K562 treated with DMSO at 1 percent for 24 hours (cell line): ENCODE measurements around the gene LCP2. TPM values are rescaled to one million over a fixed set of nuclear protein-coding genes. Genes with fewer than 3 reads are reported as not detected.

Experiments used
- total RNA-seq: library from RNA; unstranded; fragments of 300-600 nt; gene quantifications from 2 replicates; pipeline ENCODE4 v1.2.3, GENCODE V29; 2022; ENCODE audit warnings: low read depth; ENCODE audit not compliant: insufficient read depth

The LCP2 gene
- 18.3 and 21.6 TPM in 2 replicates for total RNA-seq

DNA sequence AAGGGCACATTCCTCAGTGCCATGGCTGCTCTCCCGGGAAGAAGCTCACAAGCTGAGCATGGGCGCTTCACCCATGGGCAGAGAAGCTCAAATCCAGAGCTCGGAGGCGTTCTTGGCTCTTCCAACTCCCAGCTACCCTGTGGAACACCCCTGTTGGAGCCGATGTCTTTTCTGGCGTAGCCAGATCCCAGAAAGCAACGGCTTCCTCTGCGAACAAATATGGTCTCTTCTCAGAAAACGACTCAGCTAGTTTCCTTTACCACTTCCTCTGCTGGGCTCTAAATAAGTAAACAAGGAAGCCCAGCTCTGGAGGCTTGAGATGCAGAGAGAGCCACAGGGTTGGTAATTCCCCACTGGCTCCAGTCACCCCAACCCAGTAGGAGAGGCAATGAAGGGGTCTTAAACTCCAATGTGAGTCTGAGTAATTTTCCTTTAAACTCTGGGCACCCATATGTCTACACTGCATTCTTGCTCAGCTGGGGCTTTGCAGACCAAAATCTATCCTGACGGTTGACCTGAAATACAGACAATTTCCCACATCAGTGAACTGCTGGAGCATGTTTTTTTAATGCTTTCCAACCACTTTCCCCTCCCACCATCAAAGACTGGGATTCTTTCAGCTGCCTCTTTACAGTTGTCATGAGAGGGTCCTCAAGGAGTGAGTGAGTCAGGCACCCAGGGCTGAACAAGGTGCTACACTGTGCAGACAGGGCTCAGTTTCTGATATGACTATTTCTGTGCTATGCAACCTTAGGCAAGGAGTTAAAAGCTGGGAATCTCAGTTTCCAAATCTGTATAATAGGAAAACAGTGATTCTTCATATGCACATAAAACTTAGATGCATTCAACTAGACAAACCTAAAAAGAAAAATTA lies at the start of gene LCP2:
TSS of gene LCP2 (minus strand) at position 189 of the 874 bp plus-strand sequence. CDS start at position 23, 166 bp downstream.

DNA sequence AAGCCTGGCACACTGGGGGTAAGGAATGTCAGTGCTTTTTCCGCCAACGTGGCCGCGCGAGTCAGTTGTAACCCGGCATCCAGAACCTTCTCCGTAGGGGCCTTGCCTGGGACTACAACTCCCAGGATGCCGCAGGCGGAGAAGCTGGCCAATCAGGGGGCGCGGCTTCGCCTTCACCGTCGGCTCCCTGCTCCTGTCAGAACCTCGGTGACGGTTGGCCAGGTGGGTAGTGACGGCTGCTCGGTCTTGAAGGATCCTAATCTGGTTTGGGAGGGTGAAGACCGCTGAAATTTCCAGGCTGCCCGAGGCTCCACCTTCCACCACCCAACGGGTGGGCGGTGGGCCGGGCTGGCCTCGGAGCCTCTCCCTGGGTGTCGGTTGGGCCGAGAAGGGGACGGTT lies 64.8 kb downstream of the LCP2 start, which contains the start of gene C5orf58:
TSS of gene C5orf58 (plus strand) at position 200 of the 400 bp plus-strand sequence. CDS start 1,992 bp downstream, outside the sequence.

Other genes starting within 250 kb of the LCP2 start
- gene FOXI1, start 191.9 kb downstream of the LCP2 start, total RNA-seq, result 0.15 TPM in 1 of 2 replicates, not detected in the other
- 2.1 and 3.0 TPM in 2 replicates for gene C5orf58, start 64.8 kb downstream of the LCP2 start, total RNA-seq
- gene KCNMB1, start 91.6 kb upstream of the LCP2 start, total RNA-seq, result not detected in 2 replicates
- gene KCNIP1, start 206.2 kb upstream of the LCP2 start, total RNA-seq, result not detected in 2 replicates